Superior temporal gyrus (tissue), 1 donor: ENCODE measurements around the gene CFAP210.
"Not testable (repeated sequence)": the region's sequence is repeated elsewhere in the genome, so short reads cannot be mapped to it uniquely, and the experiment has no call there.

Experiments
- DNase-seq: peaks from one replicate; pipeline ENCODE4 v3.0.0-alpha.2; 2016; ENCODE audit errors: extremely low spot score

The CFAP210 gene

GRCh38 chr2:169713331-169713730 is 19.1 kb upstream of the CFAP210 start:
- no peak for DNase-seq

- DNase-seq: no peak
Observed at GRCh38 chr2:169712791-169713227, 18.6 kb upstream of the CFAP210 start.

- DNase-seq: no peak
Observed at GRCh38 chr2:169711751-169712509, 17.7 kb upstream of the CFAP210 start.

- no peak for DNase-seq
Observed at GRCh38 chr2:169709981-169710380, 15.8 kb upstream of the CFAP210 start.

- DNase-seq: no peak
Observed at GRCh38 chr2:169709331-169709730, 15.1 kb upstream of the CFAP210 start.

GRCh38 chr2:169707626-169708025 is 13.4 kb upstream of the CFAP210 start:
- no peak for DNase-seq

GRCh38 chr2:169705927-169706326 is 11.7 kb upstream of the CFAP210 start:
- no peak for DNase-seq

- DNase-seq: no peak
Observed at GRCh38 chr2:169704160-169704708, 10.0 kb upstream of the CFAP210 start.

- DNase-seq: no peak
Observed at GRCh38 chr2:169702996-169703395, 8.8 kb upstream of the CFAP210 start.

- not testable (repeated sequence) for DNase-seq
Observed at GRCh38 chr2:169699173-169699572, 5.0 kb upstream of the CFAP210 start.

- DNase-seq: no peak
Observed at GRCh38 chr2:169696381-169696780, 2.2 kb upstream of the CFAP210 start.

GRCh38 chr2:169694894-169695260 is 672 bp upstream of the CFAP210 start:
- peak; percentile 30 for DNase-seq

GRCh38 chr2:169693360-169693759 is 845 bp downstream of the CFAP210 start:
- peak; percentile 52 for DNase-seq

- DNase-seq: no peak
Observed at GRCh38 chr2:169692718-169693117, 1.5 kb downstream of the CFAP210 start.

- no peak for DNase-seq
Observed at GRCh38 chr2:169690958-169691357, 3.2 kb downstream of the CFAP210 start.

GRCh38 chr2:169687943-169688342 is 6.3 kb downstream of the CFAP210 start:
- not testable (repeated sequence) for DNase-seq

GRCh38 chr2:169686825-169687224 is 7.4 kb downstream of the CFAP210 start:
- DNase-seq: not testable (repeated sequence)

GRCh38 chr2:169684712-169685111 is 9.5 kb downstream of the CFAP210 start:
- DNase-seq: not testable (repeated sequence)

GRCh38 chr2:169684135-169684565 is 10.1 kb downstream of the CFAP210 start:
- DNase-seq: no peak

- no peak for DNase-seq
Observed at GRCh38 chr2:169683425-169684134, 10.6 kb downstream of the CFAP210 start.

GRCh38 chr2:169683054-169683424 is 11.2 kb downstream of the CFAP210 start:
- no peak for DNase-seq

- no peak for DNase-seq
Observed at GRCh38 chr2:169676850-169677249, 17.4 kb downstream of the CFAP210 start.

GRCh38 chr2:169676357-169676756 is 17.8 kb downstream of the CFAP210 start:
- DNase-seq: no peak
